Dendritic cell treated with granulocyte-macrophage colony-stimulating factor and Interleukin-4, amounts not matched to agents 40 ng/mL and 50 ng/mL, for 4 days (primary cell): ENCODE measurements around the gene CFAP99.
"Not testable (repeated sequence)": the region's sequence is repeated elsewhere in the genome, so short reads cannot be mapped to it uniquely, and the experiment has no call there.

ENCODE experiments used
- H3K27ac Mint-ChIP-seq: one replicate; pipeline ENCODE4 v1.8.0; 2022; ENCODE audit warnings: mild to moderate bottlenecking, mixed read lengths
- H3K27me3 Mint-ChIP-seq: one replicate; pipeline ENCODE4 v1.8.0; 2022; ENCODE audit warnings: mild to moderate bottlenecking, mixed read lengths
- H3K36me3 Mint-ChIP-seq: one replicate; pipeline ENCODE4 v1.8.0; 2022; ENCODE audit warnings: low read depth, mixed read lengths
- H3K4me1 Mint-ChIP-seq: one replicate; pipeline ENCODE4 v1.8.0; 2022; ENCODE audit warnings: low read depth, mixed read lengths
- H3K4me3 Mint-ChIP-seq: one replicate; pipeline ENCODE4 v1.8.0; 2022; ENCODE audit warnings: mild to moderate bottlenecking, moderate library complexity, mixed read lengths
- H3K9me3 Mint-ChIP-seq: one replicate; pipeline ENCODE4 v1.8.0; 2022; ENCODE audit warnings: mixed read lengths
- intact Hi-C: fragments of 100-400 bp; cut with micrococcal nuclease; formaldehyde crosslinking; loops from one replicate; pipeline ENCODE4 v1.15.0; 2022

Gene CFAP99

DNA sequence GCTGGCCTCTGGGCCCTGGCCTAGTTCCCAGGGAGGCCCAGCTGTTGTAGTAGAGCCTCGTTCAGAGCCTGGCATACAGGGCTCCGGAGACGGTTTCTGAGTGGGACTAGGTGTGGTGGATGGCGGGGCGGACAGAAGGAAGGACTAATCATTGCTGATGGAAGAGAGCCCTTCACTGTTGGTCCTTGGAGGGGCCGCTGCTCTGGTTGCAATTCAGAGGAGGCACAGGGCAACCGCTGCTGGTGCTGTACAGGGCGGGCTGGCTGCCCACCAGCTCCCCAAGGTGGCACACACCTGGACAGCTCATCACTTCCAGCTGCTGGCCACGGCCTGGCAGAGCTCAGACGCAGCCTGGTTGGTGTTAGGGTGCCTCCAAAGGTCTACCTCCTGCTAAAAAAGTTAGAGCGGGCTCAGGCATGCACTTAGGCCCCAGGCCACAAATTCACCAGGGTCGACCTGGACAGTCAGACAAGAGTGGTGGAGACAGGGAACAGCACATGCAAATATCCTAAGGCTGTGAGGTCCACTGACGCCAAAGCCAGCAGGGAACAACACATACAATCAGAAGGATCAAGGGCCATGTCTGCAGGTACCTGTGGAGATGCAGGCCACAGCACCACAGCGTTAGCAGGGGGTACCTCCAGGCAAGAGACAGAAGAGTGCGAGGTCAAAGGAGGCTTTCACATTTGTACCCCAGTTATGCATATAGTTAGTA, 42.6 kb downstream of the CFAP99 start:
- Mint-ChIP-seq H3K36me3 (no peaks in the 10 kb centered on the region), H3K27ac (peak overlapping the region; percentile 48), H3K4me1 (peaks cover 14% of the 10 kb centered on the region), H3K4me3 (peak overlapping the region; percentile 53), H3K9me3 (no peaks in the 10 kb centered on the region), H3K27me3 (peaks cover 51% of the 10 kb centered on the region)
- intact Hi-C loops: no loop called here

DNA sequence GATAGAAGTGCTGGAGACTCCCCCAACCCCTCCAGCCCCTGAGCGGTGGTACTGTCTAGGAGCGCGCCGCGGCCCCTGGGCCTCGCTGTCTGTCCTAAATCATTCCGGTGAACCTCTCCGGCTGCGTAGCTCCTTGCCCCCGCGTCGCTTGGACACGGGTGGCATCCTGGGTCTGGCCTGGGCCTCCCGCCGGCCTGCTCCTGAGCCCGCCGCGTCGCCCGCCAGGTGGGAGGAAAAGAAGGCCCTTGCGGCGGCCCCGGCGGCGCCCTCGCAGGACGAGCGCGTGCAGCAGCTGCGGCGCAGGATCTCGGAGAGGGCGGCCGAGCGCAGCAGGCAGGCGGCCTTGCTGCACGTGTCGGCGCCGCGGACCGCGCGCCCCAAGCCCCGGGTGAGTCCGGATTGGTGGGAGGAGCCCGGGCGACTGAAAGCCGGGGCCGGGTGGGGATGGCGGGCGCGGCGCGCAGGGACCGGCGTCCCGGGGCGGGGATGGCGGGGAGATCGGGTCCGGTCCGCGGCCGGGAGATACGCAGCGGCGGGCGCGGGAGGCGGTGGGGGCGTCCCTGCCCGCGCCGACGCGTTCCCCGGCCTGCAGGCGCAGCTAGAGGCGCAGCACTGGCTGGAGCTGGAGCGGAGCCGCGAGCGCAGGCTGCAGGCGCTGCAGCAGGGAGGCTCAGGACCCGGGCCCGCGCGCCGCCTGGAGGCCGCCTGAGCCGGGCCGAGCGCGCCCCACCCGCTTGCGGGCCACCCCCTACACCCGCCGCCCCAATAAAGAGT, 43.6 kb downstream of the CFAP99 start:
- Mint-ChIP-seq H3K4me1 (peaks cover 20% of the 10 kb centered on the region), H3K27ac (peak overlapping the region; percentile 48), H3K9me3 (no peaks in the 10 kb centered on the region), H3K36me3 (no peaks in the 10 kb centered on the region), H3K27me3 (peaks cover 51% of the 10 kb centered on the region), H3K4me3 (peak overlapping the region; percentile 74)
- intact Hi-C loops: no loop called here

GRCh38 chr4:2462992-2463762, 44.4 kb downstream of the CFAP99 start:
- Mint-ChIP-seq H3K27ac (no peak overlapping the region), H3K9me3 (no peaks in the 10 kb centered on the region), H3K36me3 (peaks cover 2% of the 10 kb centered on the region), H3K4me1 (peaks cover 26% of the 10 kb centered on the region), H3K27me3 (peaks cover 47% of the 10 kb centered on the region), H3K4me3 (peak overlapping the region; percentile 67)
- intact Hi-C loops: no loop called here

DNA sequence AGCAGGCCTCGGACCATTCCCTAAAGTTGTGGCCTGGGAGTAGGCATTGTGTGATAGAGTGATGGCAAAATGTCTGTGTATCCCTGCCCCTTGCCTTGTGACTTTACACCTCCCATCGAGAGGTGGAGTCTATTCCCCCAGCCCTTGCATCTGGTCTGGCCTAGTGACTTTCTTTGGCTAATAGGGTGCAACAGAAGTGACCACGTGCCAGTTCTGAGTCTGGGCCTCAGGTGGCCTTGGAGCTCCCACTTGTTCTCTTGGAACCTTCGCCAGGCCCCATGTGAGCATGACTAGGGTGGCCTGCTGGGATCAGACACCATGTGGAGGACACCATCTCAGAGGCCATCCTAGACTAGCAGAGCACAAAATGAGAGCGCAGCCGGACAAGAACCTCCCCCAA, 46.3 kb downstream of the CFAP99 start:
- H3K36me3 Mint-ChIP-seq: peaks cover 17% of the 10 kb centered on the region
- H3K27me3 Mint-ChIP-seq: peaks cover 39% of the 10 kb centered on the region
- peaks cover 32% of the 10 kb centered on the region for H3K4me1 Mint-ChIP-seq
- H3K27ac Mint-ChIP-seq: no peak overlapping the region
- no peak overlapping the region for H3K4me3 Mint-ChIP-seq
- H3K9me3 Mint-ChIP-seq: no peaks in the 10 kb centered on the region
- intact Hi-C loops: loop anchor here (5.0 kb wide), 1 partner anchor 223 kb away; the partner anchor contains the start of genes HAUS3 and POLN

DNA sequence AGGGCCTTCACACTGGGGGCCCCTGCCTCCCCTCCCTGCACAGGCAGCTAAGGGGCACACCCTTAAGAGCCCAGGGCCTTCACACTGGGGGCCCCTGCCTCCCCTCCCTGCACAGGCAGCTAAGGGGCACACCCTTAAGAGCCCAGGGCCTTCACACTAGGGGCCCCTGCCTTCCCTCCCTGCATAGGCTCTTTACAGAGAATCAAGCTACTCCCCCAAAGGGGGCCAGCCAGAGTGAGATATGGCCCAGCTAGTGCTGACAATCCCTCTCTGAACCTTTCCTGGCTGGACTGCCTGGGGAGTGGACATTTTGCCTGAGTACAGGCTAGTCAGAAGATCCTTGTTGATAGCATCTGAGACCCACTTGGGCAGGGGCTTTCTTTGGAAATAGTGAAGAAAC, 46.8 kb downstream of the CFAP99 start:
- not testable (repeated sequence) for H3K4me3 Mint-ChIP-seq, H3K27ac Mint-ChIP-seq, H3K9me3 Mint-ChIP-seq
- H3K4me1 Mint-ChIP-seq: peaks cover 37% of the 10 kb centered on the region
- peaks cover 18% of the 10 kb centered on the region for H3K36me3 Mint-ChIP-seq
- intact Hi-C loops: loop anchor here (5.0 kb wide), 1 partner anchor 223 kb away; the partner anchor contains the start of genes HAUS3 and POLN
- H3K27me3 Mint-ChIP-seq: peaks cover 36% of the 10 kb centered on the region

GRCh38 chr4:2468456-2469191, 49.9 kb downstream of the CFAP99 start, which contains the start of gene RNF4:
Gene RNF4, plus strand, starts transcription at chr4:2469106. Its CDS starts 21,388 bp downstream, at chr4:2490494.
- Mint-ChIP-seq H3K27me3 (peaks cover 8% of the 10 kb centered on the region), H3K4me1 (peaks cover 47% of the 10 kb centered on the region), H3K27ac (peak within 1 kb of the TSS; percentile 97), H3K36me3 (peaks cover 49% of the 10 kb centered on the region), H3K9me3 (no peaks in the 10 kb centered on the region), H3K4me3 (peak within 1 kb of the TSS; percentile 97)
- intact Hi-C loops: loop anchor here (1.0 to 5.0 kb wide), 5 partner anchors 17 to 226 kb away; partner anchors contain the start of genes FAM193A, HAUS3 and POLN

DNA sequence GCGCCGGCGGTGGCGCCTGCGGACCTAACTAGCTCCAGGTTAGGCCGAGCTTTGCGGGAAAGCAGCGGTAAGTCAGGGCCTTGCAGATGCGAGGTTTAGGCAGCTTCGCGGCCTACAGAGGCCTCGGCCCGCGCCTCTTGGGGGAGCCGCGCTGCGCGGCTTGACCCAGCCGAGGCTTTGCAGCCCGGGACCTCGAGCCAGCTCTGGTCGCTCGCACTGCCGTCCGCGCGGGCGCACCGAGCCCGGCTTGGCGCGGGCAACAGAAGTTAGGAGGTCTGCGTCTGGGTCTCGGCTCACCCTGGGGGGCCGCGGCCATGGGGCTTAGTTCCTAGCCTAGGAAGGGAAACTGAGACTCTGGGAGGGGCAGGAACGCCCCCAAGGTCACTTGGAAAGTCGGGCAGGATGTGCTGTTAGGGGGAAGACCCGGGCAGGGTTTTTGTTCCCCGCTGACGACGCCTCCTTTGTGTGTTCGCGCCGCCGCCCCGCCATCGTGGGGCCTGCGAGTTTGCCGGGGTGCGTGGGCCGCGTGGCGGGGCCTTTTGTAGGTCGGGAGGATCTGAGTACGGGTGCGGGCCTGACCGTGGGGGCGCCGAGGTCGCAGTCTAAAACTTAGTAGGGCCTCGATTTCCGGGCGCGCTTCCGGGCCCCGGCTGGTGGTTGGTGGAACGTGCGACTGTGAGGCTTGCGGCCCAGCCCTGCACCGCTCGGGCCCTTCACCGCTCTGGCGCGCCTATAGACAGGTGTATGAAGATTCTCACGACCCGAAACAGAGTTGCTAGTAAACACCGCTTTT, 50.6 kb downstream of the CFAP99 start:
- H3K36me3 Mint-ChIP-seq: peaks cover 56% of the 10 kb centered on the region
- peaks cover 52% of the 10 kb centered on the region for H3K4me1 Mint-ChIP-seq
- peaks cover 3% of the 10 kb centered on the region for H3K27me3 Mint-ChIP-seq
- H3K9me3 Mint-ChIP-seq: no peaks in the 10 kb centered on the region
- H3K4me3 Mint-ChIP-seq: peak overlapping the region; percentile 97
- peak overlapping the region; percentile 97 for H3K27ac Mint-ChIP-seq
- intact Hi-C loops: loop anchor here (1.0 to 5.0 kb wide), 4 partner anchors 16 to 227 kb away; partner anchors contain the start of genes FAM193A, HAUS3 and POLN

DNA sequence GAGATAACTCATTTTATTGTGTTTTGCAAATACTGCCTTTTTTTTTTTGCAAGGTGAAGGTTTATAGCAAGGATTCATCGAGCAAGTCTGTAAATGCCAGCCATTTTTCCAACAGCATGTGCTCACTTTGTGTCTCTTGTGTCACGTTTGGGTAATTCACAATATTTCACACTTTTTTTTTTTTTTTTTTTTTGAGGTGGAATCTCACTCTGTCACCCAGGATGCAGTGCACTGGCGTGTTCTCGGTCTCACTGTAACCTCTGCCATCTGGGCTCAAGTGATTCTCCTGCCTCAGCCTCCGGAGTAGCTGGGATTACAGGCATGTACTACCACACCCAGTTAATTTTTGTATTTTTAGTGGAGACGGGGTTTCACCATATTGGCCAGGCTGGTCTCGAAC, 52.0 kb downstream of the CFAP99 start:
- H3K4me1 Mint-ChIP-seq: peaks cover 64% of the 10 kb centered on the region
- H3K4me3 Mint-ChIP-seq: peak overlapping the region; percentile 32
- H3K36me3 Mint-ChIP-seq: peaks cover 69% of the 10 kb centered on the region
- no peaks in the 10 kb centered on the region for H3K9me3 Mint-ChIP-seq
- intact Hi-C loops: no loop called here
- H3K27me3 Mint-ChIP-seq: no peaks in the 10 kb centered on the region
- H3K27ac Mint-ChIP-seq: no peak overlapping the region

DNA sequence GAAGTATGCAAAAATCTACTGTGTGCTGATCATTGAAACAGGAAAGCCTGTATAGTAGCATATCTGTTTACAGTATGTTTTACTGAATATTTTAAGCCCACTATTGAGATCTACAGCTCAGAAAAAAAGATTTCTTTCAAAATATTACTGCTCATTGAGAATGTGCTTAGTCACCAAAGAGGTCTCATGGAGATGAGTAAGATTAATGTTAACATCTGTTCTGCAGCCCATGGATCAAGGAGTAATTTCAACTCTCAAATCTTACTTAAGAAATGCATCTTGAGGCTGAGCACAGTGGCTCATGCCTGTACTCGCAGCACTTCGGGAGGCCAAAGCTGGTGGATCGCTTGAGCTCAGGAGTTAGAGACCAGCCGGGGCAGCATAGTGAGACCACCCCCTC, 53.4 kb downstream of the CFAP99 start:
- Mint-ChIP-seq H3K27ac (no peak overlapping the region), H3K4me1 (peaks cover 71% of the 10 kb centered on the region), H3K4me3 (no peak overlapping the region), H3K27me3 (no peaks in the 10 kb centered on the region), H3K9me3 (no peaks in the 10 kb centered on the region), H3K36me3 (peaks cover 82% of the 10 kb centered on the region)
- intact Hi-C loops: no loop called here

DNA sequence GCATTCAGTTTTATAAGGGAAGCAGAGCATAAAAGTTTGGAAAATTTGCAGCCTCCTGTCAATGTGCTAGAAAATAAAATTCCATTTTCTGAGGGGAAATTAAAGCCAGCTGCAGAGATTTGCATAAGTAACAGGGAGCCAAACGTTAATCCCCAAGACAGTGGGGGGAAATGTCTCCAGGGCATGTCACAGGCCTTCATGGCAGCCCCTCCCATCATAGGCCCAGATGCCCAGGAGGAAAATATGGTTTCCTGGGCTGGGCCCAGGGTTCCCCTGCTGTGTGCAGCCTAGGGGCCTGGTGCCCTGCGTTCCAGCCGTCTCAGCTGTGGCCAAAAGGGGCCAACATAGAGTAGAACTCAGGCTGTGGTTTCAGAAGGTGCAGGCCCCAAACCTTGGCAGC, 59.5 kb downstream of the CFAP99 start:
- Mint-ChIP-seq H3K27me3 (no peaks in the 10 kb centered on the region), H3K27ac (peak overlapping the region; percentile 46), H3K4me1 (peaks cover 93% of the 10 kb centered on the region), H3K9me3 (no peaks in the 10 kb centered on the region), H3K4me3 (no peak overlapping the region), H3K36me3 (peaks cover 74% of the 10 kb centered on the region)
- intact Hi-C loops: no loop called here

DNA sequence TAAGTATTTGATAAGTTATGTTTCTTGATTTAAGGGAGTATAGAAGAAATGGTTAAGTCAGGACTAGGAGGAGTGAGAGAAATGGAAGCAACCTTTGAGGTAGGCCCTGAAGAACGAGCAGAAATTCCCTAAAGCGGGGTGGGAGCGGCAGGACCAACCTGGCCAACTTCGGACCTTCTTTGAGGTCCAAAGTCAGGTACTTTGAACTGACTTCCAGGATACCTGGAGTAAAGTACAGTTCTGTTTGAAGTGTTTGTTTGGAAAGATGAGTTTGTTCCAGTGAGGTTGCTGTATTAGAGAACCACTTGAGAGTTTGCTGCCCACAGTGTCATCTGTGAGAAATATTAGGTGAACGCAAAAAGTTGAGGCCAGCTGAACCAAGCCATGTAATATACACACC, 61.9 kb downstream of the CFAP99 start:
- no peaks in the 10 kb centered on the region for H3K9me3 Mint-ChIP-seq
- no peak overlapping the region for H3K4me3 Mint-ChIP-seq
- intact Hi-C loops: no loop called here
- H3K4me1 Mint-ChIP-seq: peaks cover 89% of the 10 kb centered on the region
- H3K27me3 Mint-ChIP-seq: no peaks in the 10 kb centered on the region
- peaks cover 50% of the 10 kb centered on the region for H3K36me3 Mint-ChIP-seq
- H3K27ac Mint-ChIP-seq: no peak overlapping the region

DNA sequence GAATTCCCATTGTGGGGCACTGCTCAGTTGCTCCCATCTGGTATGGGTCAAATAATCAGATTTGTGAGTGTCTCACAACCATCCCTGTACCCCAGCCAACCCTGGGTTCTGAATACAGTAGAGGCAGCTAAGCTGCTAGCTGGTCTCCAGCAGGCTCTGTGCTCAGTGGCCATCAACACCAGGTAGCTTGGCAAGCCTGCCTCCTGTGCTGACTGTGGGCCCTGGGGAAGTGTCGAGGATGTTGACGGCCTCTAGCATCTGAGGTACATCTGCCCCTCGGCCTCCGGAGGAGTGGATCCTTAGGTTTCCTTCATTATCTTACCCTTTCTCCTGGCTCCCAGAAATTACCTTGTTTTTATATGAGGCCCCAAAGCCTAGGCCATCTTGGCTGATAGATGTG, 63.4 kb downstream of the CFAP99 start:
- no peaks in the 10 kb centered on the region for H3K9me3 Mint-ChIP-seq
- peaks cover 37% of the 10 kb centered on the region for H3K36me3 Mint-ChIP-seq
- H3K4me1 Mint-ChIP-seq: peaks cover 88% of the 10 kb centered on the region
- no peaks in the 10 kb centered on the region for H3K27me3 Mint-ChIP-seq
- peak overlapping the region; percentile 60 for H3K27ac Mint-ChIP-seq
- intact Hi-C loops: no loop called here
- peak overlapping the region; percentile 23 for H3K4me3 Mint-ChIP-seq
